Glutamatergic neuron (in vitro differentiated cells): Measurements from ENCODE around the gene TNFRSF25. TPM values are rescaled to one million over a fixed set of nuclear protein-coding genes. Genes with fewer than 3 reads are reported as not detected.
"Not testable (repeated sequence)": the region's sequence is repeated elsewhere in the genome, so short reads cannot be mapped to it uniquely, and the experiment has no call there.

Experiments used
- DNase-seq: peaks from one replicate; pipeline ENCODE4 v3.0.0; 2022
- H3K27ac Mint-ChIP-seq: one replicate; pipeline ENCODE4 v1.8.0; 2020; ENCODE audit warnings: mild to moderate bottlenecking, mixed read lengths, inconsistent platforms; ENCODE audit not compliant: unreplicated experiment
- H3K27me3 Mint-ChIP-seq: one replicate; pipeline ENCODE4 v1.8.0; 2020; ENCODE audit warnings: mild to moderate bottlenecking, moderate library complexity, mixed read lengths, inconsistent platforms; ENCODE audit not compliant: unreplicated experiment
- H3K36me3 Mint-ChIP-seq: one replicate; pipeline ENCODE4 v1.8.0; 2020; ENCODE audit warnings: mild to moderate bottlenecking, mixed read lengths, inconsistent platforms; ENCODE audit not compliant: unreplicated experiment
- H3K4me1 Mint-ChIP-seq: one replicate; pipeline ENCODE4 v1.8.0; 2020; ENCODE audit warnings: mild to moderate bottlenecking, low read depth, mixed read lengths, inconsistent platforms; ENCODE audit not compliant: unreplicated experiment
- H3K4me3 Mint-ChIP-seq: one replicate; pipeline ENCODE4 v1.8.0; 2020; ENCODE audit warnings: mild to moderate bottlenecking, mixed read lengths, inconsistent platforms; ENCODE audit not compliant: unreplicated experiment
- H3K9me3 Mint-ChIP-seq: one replicate; pipeline ENCODE4 v1.8.0; 2020; ENCODE audit warnings: mild to moderate bottlenecking, moderate library complexity, mixed read lengths, inconsistent platforms; ENCODE audit not compliant: unreplicated experiment
- CTCF ChIP-seq: fragments of 200-600 bp; sonication (generic); IDR thresholded peaks from one replicate; pipeline ENCODE4 v1.5.0; 2021; ENCODE audit not compliant: partially characterized antibody, unreplicated experiment
- total RNA-seq: library from RNA; stranded (reverse); fragmentation: NEBNext Ultra II Directional; extraction: Animal tissue kit (Norgen Biotek cat#: 25700); gene quantifications from one replicate; pipeline ENCODE4 v1.2.1, GENCODE V29; 2021; ENCODE audit not compliant: unreplicated experiment

The TNFRSF25 gene
- total RNA-seq, 1 donor from 2014 or later: 47.5 TPM

GRCh38 chr1:6443339-6444115 lies 22.4 kb downstream of the TNFRSF25 start:
- no peak for TF ChIP-seq CTCF
- DNase-seq: no peak
- no peak overlapping the region for H3K27ac Mint-ChIP-seq
- peaks cover 10% of the 10 kb centered on the region for H3K4me1 Mint-ChIP-seq
- H3K27me3 Mint-ChIP-seq: peaks cover 11% of the 10 kb centered on the region
- H3K4me3 Mint-ChIP-seq: no peak overlapping the region
- H3K9me3 Mint-ChIP-seq: peaks cover 3% of the 10 kb centered on the region
- H3K36me3 Mint-ChIP-seq: no peaks in the 10 kb centered on the region

GRCh38 chr1:6441586-6441985 lies 24.4 kb downstream of the TNFRSF25 start:
- peak overlapping the region; percentile 64 for H3K27ac Mint-ChIP-seq
- peaks cover 3% of the 10 kb centered on the region for H3K9me3 Mint-ChIP-seq
- H3K27me3 Mint-ChIP-seq: peaks cover 13% of the 10 kb centered on the region
- no peak for TF ChIP-seq CTCF
- H3K4me3 Mint-ChIP-seq: peak overlapping the region; percentile 60
- H3K4me1 Mint-ChIP-seq: peaks cover 18% of the 10 kb centered on the region
- no peak for DNase-seq
- no peaks in the 10 kb centered on the region for H3K36me3 Mint-ChIP-seq

GRCh38 chr1:6440198-6441126 lies 25.5 kb downstream of the TNFRSF25 start:
- peak overlapping the region; percentile 60 for H3K4me3 Mint-ChIP-seq
- peak; percentile 59 for TF ChIP-seq CTCF
- H3K36me3 Mint-ChIP-seq: no peaks in the 10 kb centered on the region
- peaks cover 3% of the 10 kb centered on the region for H3K9me3 Mint-ChIP-seq
- peak overlapping the region; percentile 64 for H3K27ac Mint-ChIP-seq
- peaks cover 21% of the 10 kb centered on the region for H3K4me1 Mint-ChIP-seq
- peaks cover 10% of the 10 kb centered on the region for H3K27me3 Mint-ChIP-seq
- DNase-seq: peak; percentile 76

- peak; percentile 96 for TF ChIP-seq CTCF
- Mint-ChIP-seq H3K36me3 (no peaks in the 10 kb centered on the region), H3K4me1 (peaks cover 30% of the 10 kb centered on the region), H3K4me3 (peak overlapping the region; percentile 34), H3K9me3 (peaks cover 1% of the 10 kb centered on the region), H3K27ac (peak overlapping the region; percentile 66), H3K27me3 (peaks cover 6% of the 10 kb centered on the region)
- peak; percentile 83 for DNase-seq
These were observed 27.9 kb downstream of the TNFRSF25 start for GRCh38 chr1:6438047-6438525.

- not testable (repeated sequence) for H3K4me3 Mint-ChIP-seq, H3K9me3 Mint-ChIP-seq, H3K27me3 Mint-ChIP-seq, H3K27ac Mint-ChIP-seq, H3K36me3 Mint-ChIP-seq, DNase-seq
- H3K4me1 Mint-ChIP-seq: peaks cover 30% of the 10 kb centered on the region
These were observed 28.8 kb downstream of the TNFRSF25 start for GRCh38 chr1:6437012-6437700.

- H3K36me3 Mint-ChIP-seq, H3K27ac Mint-ChIP-seq, H3K9me3 Mint-ChIP-seq, DNase-seq, H3K27me3 Mint-ChIP-seq, H3K4me3 Mint-ChIP-seq: not testable (repeated sequence)
- peaks cover 30% of the 10 kb centered on the region for H3K4me1 Mint-ChIP-seq
These were observed 29.7 kb downstream of the TNFRSF25 start for GRCh38 chr1:6436277-6436676.
